GM10266 (cell line): ENCODE data around the gene SPINK8.
"Not testable (repeated sequence)": the region's sequence is repeated elsewhere in the genome, so short reads cannot be mapped to it uniquely, and the experiment has no call there.

Source experiments
- DNase-seq: peaks from one replicate; pipeline ENCODE4 v3.0.0; 2012; ENCODE audit errors: extremely low spot score
- TF ChIP-seq, protein P1 (sequence below): IDR thresholded peaks from 2 replicates; pipeline ENCODE4 v1.5.1; 2012; ENCODE audit warnings: mild to moderate bottlenecking, low read depth; ENCODE audit not compliant: control insufficient read depth, insufficient read depth; ENCODE audit errors: missing control alignments

The SPINK8 gene

DNA sequence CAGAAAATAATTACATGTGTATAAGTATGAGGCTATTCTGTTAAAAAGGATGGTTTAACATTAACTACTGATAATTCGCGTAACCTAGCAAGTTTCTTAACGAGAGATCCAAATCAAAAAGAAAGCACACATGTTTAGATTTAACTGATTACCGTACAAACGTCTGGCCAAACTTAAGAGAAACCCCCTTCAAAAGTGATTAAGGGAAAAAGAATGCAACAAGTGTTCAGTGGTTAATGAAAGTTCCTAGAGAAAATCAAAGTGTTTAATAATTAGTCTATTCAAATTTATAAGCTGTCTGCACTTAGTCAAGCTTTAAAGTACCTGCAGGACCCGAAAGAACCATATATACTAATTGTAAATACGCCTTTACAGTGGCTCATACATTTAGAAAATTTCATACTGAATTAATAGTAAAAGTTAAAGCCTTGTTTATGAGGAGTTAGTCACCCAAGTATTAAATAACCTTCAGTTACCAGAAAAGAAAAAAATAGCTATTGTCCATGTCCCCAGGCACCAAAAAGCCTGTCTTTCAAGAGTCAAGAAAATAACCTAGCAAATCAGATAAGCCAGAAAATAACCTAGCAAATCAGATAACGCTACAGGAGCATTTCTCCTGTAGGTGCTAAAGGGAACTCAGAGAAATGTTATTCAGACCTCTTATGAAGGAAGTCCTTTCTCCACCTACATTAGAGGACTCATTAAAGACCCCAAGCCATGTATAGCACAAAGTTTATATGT lies 58.0 kb downstream of the SPINK8 start:
- TF ChIP-seq, protein P1, sequence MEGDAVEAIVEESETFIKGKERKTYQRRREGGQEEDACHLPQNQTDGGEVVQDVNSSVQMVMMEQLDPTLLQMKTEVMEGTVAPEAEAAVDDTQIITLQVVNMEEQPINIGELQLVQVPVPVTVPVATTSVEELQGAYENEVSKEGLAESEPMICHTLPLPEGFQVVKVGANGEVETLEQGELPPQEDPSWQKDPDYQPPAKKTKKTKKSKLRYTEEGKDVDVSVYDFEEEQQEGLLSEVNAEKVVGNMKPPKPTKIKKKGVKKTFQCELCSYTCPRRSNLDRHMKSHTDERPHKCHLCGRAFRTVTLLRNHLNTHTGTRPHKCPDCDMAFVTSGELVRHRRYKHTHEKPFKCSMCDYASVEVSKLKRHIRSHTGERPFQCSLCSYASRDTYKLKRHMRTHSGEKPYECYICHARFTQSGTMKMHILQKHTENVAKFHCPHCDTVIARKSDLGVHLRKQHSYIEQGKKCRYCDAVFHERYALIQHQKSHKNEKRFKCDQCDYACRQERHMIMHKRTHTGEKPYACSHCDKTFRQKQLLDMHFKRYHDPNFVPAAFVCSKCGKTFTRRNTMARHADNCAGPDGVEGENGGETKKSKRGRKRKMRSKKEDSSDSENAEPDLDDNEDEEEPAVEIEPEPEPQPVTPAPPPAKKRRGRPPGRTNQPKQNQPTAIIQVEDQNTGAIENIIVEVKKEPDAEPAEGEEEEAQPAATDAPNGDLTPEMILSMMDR = no peak
- no peak for DNase-seq

DNA sequence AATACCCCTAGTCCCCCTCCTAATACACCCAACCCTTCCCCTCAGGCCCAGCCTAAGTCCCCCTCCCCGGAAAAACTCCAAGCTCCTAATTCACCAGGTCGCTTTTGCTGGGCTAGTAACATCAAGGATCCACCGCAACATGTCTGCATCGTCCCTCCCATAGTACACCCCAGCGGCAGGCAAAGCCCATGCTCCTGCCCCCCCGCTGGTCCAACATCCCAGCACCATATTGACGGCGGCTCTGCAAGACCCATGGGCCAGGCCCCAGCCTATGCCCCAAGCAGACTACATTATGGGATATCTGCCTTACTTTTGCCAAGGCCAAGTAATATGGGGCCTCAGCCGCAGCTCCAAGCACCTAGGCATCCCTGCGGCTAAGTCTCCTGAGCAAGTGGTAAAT lies 59.0 kb downstream of the SPINK8 start:
- TF ChIP-seq, protein P1 = no peak
- DNase-seq = no peak

DNA sequence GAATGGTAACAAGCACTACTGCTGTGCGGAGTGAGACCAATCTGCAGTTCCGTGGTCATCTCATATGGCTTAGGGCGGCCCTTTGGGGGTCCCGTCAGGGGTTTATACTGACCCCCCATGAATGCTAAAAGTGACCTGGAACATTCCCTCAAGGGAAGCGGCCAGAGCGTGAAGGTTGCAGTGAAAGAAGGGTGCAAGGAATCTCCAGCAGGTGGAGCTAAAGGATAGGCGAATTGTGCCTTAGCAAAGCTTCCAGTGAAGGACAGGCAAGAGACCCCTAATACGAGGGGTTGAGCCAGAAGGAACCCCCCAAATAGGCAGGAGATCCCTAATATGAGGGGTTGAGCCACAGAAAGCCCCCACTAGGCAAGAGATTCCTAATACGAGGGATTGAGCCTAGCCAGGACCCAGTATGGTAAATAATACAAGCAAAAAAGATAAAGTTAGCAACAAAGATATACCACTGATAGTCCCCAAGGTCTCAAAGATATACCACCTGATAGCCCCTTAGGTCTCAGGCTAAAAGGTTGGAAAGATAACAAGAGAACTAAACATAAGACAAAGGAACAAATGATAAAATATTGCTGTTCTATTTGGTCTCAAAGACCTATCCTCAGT lies 59.8 kb downstream of the SPINK8 start:
- TF ChIP-seq, protein P1 = peak; percentile 77
- peak; percentile 78 for DNase-seq

DNA sequence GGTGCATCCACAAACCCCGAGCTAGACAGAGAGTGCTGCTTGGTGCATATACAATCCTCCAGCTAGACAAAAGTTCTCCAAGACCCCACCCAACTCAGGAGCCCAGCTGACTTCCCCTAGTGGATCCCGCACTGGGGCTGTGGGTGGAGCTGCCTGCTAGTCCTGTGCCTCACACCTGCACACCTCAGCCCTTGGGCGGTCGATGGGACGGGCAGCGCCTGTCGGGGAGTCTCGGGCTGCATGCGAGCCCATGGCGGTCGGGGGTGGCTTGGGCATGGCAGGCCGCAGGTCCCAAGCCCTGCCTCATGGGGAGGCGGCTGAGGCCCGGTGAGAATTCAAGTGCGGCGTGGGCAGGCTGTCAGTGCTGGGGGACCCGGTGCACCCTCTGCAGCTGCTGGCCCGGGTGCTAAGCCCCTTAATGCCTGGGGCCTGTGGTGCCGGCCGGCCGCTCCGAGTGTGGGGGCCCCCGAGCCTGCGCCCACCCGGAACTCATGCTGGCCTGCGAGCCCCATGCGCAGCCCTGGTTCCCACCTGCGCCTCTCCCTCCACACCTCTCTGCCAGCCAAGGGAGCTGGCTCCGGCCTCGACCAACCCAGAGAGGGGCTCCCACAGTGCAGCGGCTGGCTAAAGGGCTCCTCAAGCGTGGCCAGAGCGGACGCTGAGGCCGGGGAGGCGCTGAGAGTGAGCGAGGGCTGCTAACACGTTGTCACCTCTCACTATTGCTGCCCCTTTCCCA lies 61.5 kb downstream of the SPINK8 start:
- no peak for DNase-seq
- TF ChIP-seq, protein P1 = no peak

DNA sequence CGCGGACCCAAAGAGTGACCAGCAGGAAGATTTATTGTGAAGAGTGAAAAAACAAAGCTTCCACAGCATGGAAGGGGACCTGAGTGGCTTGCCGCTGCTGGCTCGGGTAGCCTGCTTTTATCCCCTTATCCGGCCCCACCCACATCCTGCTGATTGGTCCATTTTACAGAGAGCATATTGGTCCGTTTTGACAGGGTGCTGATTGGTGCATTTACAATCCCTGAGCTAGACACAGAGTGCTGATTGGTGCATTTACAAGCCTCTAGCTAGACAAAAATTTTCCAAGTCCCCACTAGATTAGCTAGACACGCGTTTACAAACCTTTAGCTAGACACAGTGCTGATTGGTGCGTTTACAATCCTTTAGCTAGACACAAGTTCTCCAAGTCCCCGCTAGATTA lies 62.2 kb downstream of the SPINK8 start:
- DNase-seq = not testable (repeated sequence)

DNA sequence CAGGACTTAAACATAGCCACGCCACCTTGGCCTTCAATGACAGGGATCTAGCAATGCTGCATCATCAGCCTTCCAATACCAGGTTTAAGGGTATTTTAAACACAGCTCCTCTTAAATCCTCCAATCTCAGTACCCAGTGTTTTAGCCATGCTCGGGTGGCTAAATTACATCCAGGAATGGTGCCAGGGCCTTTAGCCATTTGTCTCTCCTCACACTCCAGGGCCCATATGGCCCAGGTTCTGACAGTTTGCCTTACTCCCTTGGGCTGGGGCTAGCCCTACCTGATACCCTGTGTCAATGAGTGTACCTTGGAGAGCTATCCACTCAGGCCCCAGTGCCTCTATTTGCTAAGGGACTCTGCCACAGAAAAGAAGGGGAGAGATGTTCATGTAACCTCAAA lies 63.2 kb downstream of the SPINK8 start:
- TF ChIP-seq, protein P1 = no peak
- no peak for DNase-seq

DNA sequence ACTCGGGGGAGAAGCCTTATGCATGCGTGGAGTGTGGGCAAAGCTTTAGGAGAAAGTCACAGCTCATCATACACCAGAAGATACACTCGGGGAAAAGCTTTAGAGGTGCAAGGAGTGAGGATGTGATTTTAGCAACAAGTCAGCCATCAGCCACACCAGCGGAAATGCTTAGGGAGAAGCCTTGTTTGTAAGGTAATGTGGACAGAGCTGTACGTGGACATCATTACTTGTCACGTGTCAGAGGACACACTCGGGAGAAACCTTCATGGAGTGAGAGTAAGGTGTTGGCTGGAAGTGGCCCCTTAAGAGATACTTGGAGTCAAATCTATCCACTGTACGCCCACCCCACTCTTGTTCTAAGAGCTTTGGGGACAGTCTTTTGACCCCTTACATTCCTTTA lies 63.9 kb downstream of the SPINK8 start:
- TF ChIP-seq, protein P1 = no peak
- DNase-seq = no peak
